ENCODE data around the gene XKR7.
A peak's percentile ranks its signal among the peaks of the same experiment; 100 is the strongest.

Gene XKR7

GRCh38 chr20:31945785-31946184, 22.2 kb upstream of the XKR7 start:
- no peak for DNase-seq

GRCh38 chr20:31948008-31948407, 19.9 kb upstream of the XKR7 start:
- DNase-seq = no peak

GRCh38 chr20:31949877-31950646, 17.9 kb upstream of the XKR7 start:
- DNase-seq = no peak

- DNase-seq = no peak
Observed at GRCh38 chr20:31951203-31951529, 16.8 kb upstream of the XKR7 start.

GRCh38 chr20:31951530-31952453, 16.2 kb upstream of the XKR7 start, which contains the start of gene PDRG1:
Gene PDRG1 (minus strand): TSS chr20:31952046. CDS start chr20:31951961, 85 bp downstream.
- DNase-seq = peak; percentile 95 to 98

- no peak for DNase-seq
Observed at GRCh38 chr20:31953556-31954148, 14.3 kb upstream of the XKR7 start.

GRCh38 chr20:31954500-31954899, 13.5 kb upstream of the XKR7 start:
- DNase-seq = no peak

GRCh38 chr20:31956556-31957526, 11.1 kb upstream of the XKR7 start:
- DNase-seq = no peak

GRCh38 chr20:31962761-31963160, 5.2 kb upstream of the XKR7 start:
- DNase-seq = no peak

- DNase-seq = no peak
Observed at GRCh38 chr20:31963889-31964288, 4.1 kb upstream of the XKR7 start.

GRCh38 chr20:31966991-31967655, 828 bp upstream of the XKR7 start:
- DNase-seq = no peak

GRCh38 chr20:31968291-31969126, 558 bp downstream of the XKR7 start:
- peak; percentile 64 to 68 for DNase-seq

GRCh38 chr20:31969991-31970390, 2.0 kb downstream of the XKR7 start:
- DNase-seq = no peak

- DNase-seq = no peak
Observed at GRCh38 chr20:31972471-31973021, 4.6 kb downstream of the XKR7 start.

GRCh38 chr20:31974296-31974695, 6.3 kb downstream of the XKR7 start:
- DNase-seq = no peak

GRCh38 chr20:31974951-31975487, 7.1 kb downstream of the XKR7 start:
- no peak for DNase-seq

- no peak for DNase-seq
Observed at GRCh38 chr20:31975874-31976273, 7.9 kb downstream of the XKR7 start.

GRCh38 chr20:31977080-31977479, 9.1 kb downstream of the XKR7 start:
- DNase-seq = no peak

GRCh38 chr20:31979713-31980426, 11.9 kb downstream of the XKR7 start:
- no peak for DNase-seq

GRCh38 chr20:31981784-31982183, 13.8 kb downstream of the XKR7 start:
- no peak for DNase-seq

All from Kasumi-1 (cell line).